DND-41 (cell line): ENCODE data around the gene ACER2.
A peak's percentile ranks its signal among the peaks of the same experiment; 100 is the strongest.

Experiments used
- ATAC-seq: fragments of 200-7000 bp; cut with Tn5 transposase; 3 replicates; pipeline ENCODE4 v1.9.1; 2021; ENCODE audit warnings: low read depth; ENCODE audit not compliant: insufficient read depth
- DNase-seq: peaks from one replicate; pipeline ENCODE4 v3.0.0-alpha.2; 2020
- H2AFZ ChIP-seq: 2 replicates; pipeline ENCODE4 v1.6.0; 2012; ENCODE audit warnings: low read depth, low read length
- H3K27ac ChIP-seq: 2 replicates; pipeline ENCODE4 v1.5.1; 2012; ENCODE audit warnings: low read length, inconsistent platforms
- H3K27me3 ChIP-seq: fragments of 200-600 bp; sonication (generic); 2 replicates; pipeline ENCODE4 v1.6.0; 2012; ENCODE audit warnings: low read length, mild to moderate bottlenecking, inconsistent platforms; ENCODE audit not compliant: insufficient read depth, poor library complexity
- H3K36me3 ChIP-seq: 2 replicates; pipeline ENCODE4 v1.5.1; 2012; ENCODE audit warnings: low read length, inconsistent platforms; ENCODE audit not compliant: insufficient read depth
- H3K4me1 ChIP-seq: 2 replicates; pipeline ENCODE4 v1.5.1; 2012; ENCODE audit warnings: mild to moderate bottlenecking, low read length; ENCODE audit not compliant: insufficient read depth
- H3K4me2 ChIP-seq: 2 replicates; pipeline ENCODE4 v1.6.0; 2012; ENCODE audit warnings: mild to moderate bottlenecking, moderate library complexity, low read length, inconsistent platforms; ENCODE audit not compliant: insufficient read depth
- H3K4me3 ChIP-seq, 2 experiments: fragments of 200-600 bp in 1 of 2; shearing (Covaris generic) in 1 of 2; 2 replicates each; pipeline ENCODE4 v1.5.1; 2012 to 2016; ENCODE audit warnings: inconsistent platforms in 2 of 2, low read length in 2 of 2, mild to moderate bottlenecking in 2 of 2, low read depth in 1 of 2, moderate library complexity in 1 of 2
- H3K79me2 ChIP-seq: 2 replicates; pipeline ENCODE4 v1.6.0; 2012; ENCODE audit warnings: low read length, inconsistent platforms; ENCODE audit not compliant: insufficient read depth
- H3K9ac ChIP-seq: 2 replicates; pipeline ENCODE4 v1.6.0; 2012; ENCODE audit warnings: low read depth, mild to moderate bottlenecking, inconsistent platforms, low read length, moderate library complexity
- H3K9me3 ChIP-seq: 2 replicates; pipeline ENCODE4 v1.5.1; 2012; ENCODE audit warnings: low read length, moderate library complexity, mild to moderate bottlenecking, inconsistent platforms; ENCODE audit not compliant: insufficient read depth, severe bottlenecking
- H4K20me1 ChIP-seq: 2 replicates; pipeline ENCODE4 v1.6.0; 2012; ENCODE audit warnings: low read length; ENCODE audit not compliant: insufficient read depth
- EZH2 ChIP-seq: IDR thresholded peaks from 3 replicates; pipeline ENCODE4 v1.6.1; 2012; ENCODE audit warnings: borderline replicate concordance, low read depth, mild to moderate bottlenecking, moderate library complexity, low read length, inconsistent platforms; ENCODE audit not compliant: severe bottlenecking
- TF ChIP-seq, protein P1 (sequence below): IDR thresholded peaks from 2 replicates; pipeline ENCODE4 v1.5.1; 2012; ENCODE audit warnings: borderline replicate concordance, low read length, moderate library complexity, mild to moderate bottlenecking; ENCODE audit not compliant: poor library complexity, severe bottlenecking; ENCODE audit errors: extremely low read depth

The ACER2 gene

DNA sequence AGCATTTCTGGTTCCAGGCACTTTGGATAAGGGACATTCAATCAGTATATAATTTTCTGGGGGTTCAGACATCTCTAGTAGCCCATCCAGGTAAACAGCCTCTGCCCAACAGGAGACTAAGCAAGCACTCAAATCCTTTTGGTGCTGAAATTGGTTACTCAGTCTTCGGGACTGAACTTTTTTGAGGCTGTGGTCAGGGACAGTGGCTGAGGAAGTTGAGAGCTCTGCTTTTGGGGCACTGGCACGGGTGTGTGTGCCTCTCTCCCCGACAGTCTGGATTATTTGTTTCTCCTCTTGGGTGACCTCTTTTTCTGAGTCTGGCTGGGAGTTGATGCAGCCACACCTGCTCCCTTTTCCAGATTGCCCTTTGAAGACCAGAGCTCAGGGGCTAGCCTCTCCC, 47.6 kb downstream of the ACER2 start:
- H3K4me2 ChIP-seq, result no peak overlapping the region
- ATAC-seq, result no peak
- H3K9me3 ChIP-seq, result no peaks in the 10 kb centered on the region
- no peak for TF ChIP-seq EZH2
- TF ChIP-seq, protein P1, sequence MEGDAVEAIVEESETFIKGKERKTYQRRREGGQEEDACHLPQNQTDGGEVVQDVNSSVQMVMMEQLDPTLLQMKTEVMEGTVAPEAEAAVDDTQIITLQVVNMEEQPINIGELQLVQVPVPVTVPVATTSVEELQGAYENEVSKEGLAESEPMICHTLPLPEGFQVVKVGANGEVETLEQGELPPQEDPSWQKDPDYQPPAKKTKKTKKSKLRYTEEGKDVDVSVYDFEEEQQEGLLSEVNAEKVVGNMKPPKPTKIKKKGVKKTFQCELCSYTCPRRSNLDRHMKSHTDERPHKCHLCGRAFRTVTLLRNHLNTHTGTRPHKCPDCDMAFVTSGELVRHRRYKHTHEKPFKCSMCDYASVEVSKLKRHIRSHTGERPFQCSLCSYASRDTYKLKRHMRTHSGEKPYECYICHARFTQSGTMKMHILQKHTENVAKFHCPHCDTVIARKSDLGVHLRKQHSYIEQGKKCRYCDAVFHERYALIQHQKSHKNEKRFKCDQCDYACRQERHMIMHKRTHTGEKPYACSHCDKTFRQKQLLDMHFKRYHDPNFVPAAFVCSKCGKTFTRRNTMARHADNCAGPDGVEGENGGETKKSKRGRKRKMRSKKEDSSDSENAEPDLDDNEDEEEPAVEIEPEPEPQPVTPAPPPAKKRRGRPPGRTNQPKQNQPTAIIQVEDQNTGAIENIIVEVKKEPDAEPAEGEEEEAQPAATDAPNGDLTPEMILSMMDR, result no peak
- no peaks in the 10 kb centered on the region for H3K79me2 ChIP-seq
- no peaks in the 10 kb centered on the region for H3K27me3 ChIP-seq
- H3K27ac ChIP-seq, result no peak overlapping the region
- no peak overlapping the region for H3K9ac ChIP-seq
- H3K4me1 ChIP-seq, result peaks cover 9% of the 10 kb centered on the region
- no peak overlapping the region for H3K4me3 ChIP-seq
- no peaks in the 10 kb centered on the region for H3K36me3 ChIP-seq
- no peaks in the 10 kb centered on the region for H4K20me1 ChIP-seq
- H2AFZ ChIP-seq, result peak overlapping the region; percentile 74; the same call in 1 of the 2 replicates
- DNase-seq, result no peak

- Histone ChIP-seq H3K9ac (0 out of 2 replicates have a peak overlapping the region, but pooled peaks have one; percentile 27), H3K9me3 (no peaks in the 10 kb centered on the region), H3K36me3 (no peaks in the 10 kb centered on the region), H4K20me1 (no peaks in the 10 kb centered on the region), H3K27ac (0 out of 2 replicates have a peak overlapping the region, but pooled peaks have one; percentile 3), H3K79me2 (no peaks in the 10 kb centered on the region), H3K27me3 (no peaks in the 10 kb centered on the region), H3K4me2 (peak overlapping the region; percentile 52; the same call in 1 of the 2 replicates), H3K4me1 (peaks cover 9% of the 10 kb centered on the region), H2AFZ (peak overlapping the region; percentile 74), H3K4me3 (peak overlapping the region in 1 of 2 experiments; percentile 37; a peak in 2 of 4 replicates)
- peak; percentile 98 for ATAC-seq
- no peak for TF ChIP-seq EZH2
- TF ChIP-seq, protein P1, result peak; percentile 95
- DNase-seq, result peak; percentile 72
Observed at GRCh38 chr9:19456996-19457692, 48.3 kb downstream of the ACER2 start.

- H3K27ac ChIP-seq, result no peak overlapping the region
- H3K9ac ChIP-seq, result 0 out of 2 replicates have a peak overlapping the region, but pooled peaks have one; percentile 27
- no peaks in the 10 kb centered on the region for H3K79me2 ChIP-seq
- H3K9me3 ChIP-seq, result no peaks in the 10 kb centered on the region
- ATAC-seq (peak; percentile 51), DNase-seq (no peak)
- peak overlapping the region; percentile 52; the same call in 1 of the 2 replicates for H3K4me2 ChIP-seq
- peak overlapping the region in 1 of 2 experiments; percentile 37; a peak in 2 of 4 replicates for H3K4me3 ChIP-seq
- H3K27me3 ChIP-seq, result no peaks in the 10 kb centered on the region
- no peaks in the 10 kb centered on the region for H3K36me3 ChIP-seq
- no peaks in the 10 kb centered on the region for H4K20me1 ChIP-seq
- TF ChIP-seq, protein P1, result no peak
- TF ChIP-seq EZH2, result no peak
- peak overlapping the region; percentile 43 for H2AFZ ChIP-seq
- H3K4me1 ChIP-seq, result peaks cover 9% of the 10 kb centered on the region
Observed at GRCh38 chr9:19457693-19458009, 48.8 kb downstream of the ACER2 start.
